Sigmoid colon (tissue), 4 donors: ENCODE measurements around the gene PVALEF.

Experiments
- CTCF ChIP-seq, 4 experiments: fragments of 450-650 bp in 3 of 4; fragments of 200-600 bp in 1 of 4; IDR thresholded peaks; one replicate each; pipeline ENCODE4 v1.5.1; 2016 to 2019; ENCODE audit warnings: antibody characterized with exemption in 4 of 4, mild to moderate bottlenecking in 3 of 4, moderate library complexity in 2 of 4
- POLR2AphosphoS5 ChIP-seq, 4 donors: sonication (generic); formaldehyde crosslinking; IDR thresholded peaks; one replicate each; pipeline ENCODE4 v1.6.1; 2017; ENCODE audit warnings: antibody characterized with exemption in 4 of 4

GRCh38 chr17:81193051-81193410, 27.7 kb downstream of the PVALEF start:
- TF ChIP-seq POLR2AphosphoS5 (IDR thresholded peaks at IDR 0.05) (no peak), CTCF (IDR thresholded peaks at IDR 0.05) (no peak)
